Breast epithelium (tissue), 3 donors: Measurements from ENCODE around the gene RNH1.

Source experiments
- POLR2A ChIP-seq: fragments of 450-650 bp; IDR thresholded peaks from one replicate; pipeline ENCODE4 v1.6.1; 2016; ENCODE audit warnings: antibody characterized with exemption, mild to moderate bottlenecking, moderate library complexity
- TF ChIP-seq, protein P1 (sequence below), 3 donors: fragments of 450-650 bp; IDR thresholded peaks; one replicate each; pipeline ENCODE4 v1.5.1; 2016 to 2017; ENCODE audit warnings: antibody characterized with exemption in 3 of 3, mild to moderate bottlenecking in 3 of 3, moderate library complexity in 3 of 3

DNA sequence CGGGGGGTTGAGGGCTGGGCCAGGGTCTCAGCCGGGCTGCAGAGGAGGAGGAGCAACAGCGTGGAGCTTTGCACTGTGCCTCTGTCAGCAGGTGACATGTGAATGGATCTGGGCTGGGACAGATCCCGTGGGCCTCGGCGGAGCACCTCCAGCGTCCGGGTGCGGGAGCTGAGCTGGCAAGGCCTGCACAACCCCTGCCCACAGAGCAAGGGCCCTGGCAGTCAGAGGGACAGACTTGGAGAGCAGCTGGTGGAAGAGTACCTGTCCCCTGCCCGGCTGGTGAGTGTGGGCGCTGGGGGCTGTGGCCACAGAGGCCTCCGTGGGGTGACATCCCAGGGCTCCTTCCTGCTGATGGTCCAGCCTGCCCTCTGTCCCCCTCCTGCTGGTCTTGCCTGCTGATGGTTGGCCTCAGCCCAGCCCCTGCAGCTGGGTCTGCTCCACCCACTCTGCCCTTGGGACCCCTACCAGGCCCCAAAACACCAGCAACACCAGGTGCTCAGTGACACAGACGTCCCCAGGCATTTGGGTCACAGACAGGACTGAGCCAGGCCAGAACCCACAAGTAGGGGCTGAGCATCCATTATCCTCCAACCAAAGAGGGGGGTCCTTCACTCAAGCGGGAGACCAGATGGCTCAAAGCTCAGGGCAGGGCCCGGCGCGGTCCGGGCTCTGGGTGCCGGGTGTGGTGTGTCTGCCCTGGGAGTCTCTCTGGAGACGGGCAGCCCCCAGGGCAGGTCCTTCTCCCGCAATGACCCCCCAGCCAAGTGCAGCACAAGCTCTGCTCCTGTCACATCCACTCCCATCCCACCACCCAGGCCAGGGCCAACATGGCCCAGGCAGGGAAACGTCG lies 33.8 kb upstream of the RNH1 start:
- TF ChIP-seq, protein P1, sequence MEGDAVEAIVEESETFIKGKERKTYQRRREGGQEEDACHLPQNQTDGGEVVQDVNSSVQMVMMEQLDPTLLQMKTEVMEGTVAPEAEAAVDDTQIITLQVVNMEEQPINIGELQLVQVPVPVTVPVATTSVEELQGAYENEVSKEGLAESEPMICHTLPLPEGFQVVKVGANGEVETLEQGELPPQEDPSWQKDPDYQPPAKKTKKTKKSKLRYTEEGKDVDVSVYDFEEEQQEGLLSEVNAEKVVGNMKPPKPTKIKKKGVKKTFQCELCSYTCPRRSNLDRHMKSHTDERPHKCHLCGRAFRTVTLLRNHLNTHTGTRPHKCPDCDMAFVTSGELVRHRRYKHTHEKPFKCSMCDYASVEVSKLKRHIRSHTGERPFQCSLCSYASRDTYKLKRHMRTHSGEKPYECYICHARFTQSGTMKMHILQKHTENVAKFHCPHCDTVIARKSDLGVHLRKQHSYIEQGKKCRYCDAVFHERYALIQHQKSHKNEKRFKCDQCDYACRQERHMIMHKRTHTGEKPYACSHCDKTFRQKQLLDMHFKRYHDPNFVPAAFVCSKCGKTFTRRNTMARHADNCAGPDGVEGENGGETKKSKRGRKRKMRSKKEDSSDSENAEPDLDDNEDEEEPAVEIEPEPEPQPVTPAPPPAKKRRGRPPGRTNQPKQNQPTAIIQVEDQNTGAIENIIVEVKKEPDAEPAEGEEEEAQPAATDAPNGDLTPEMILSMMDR (IDR thresholded peaks at IDR 0.05) = no peak
- no peak for TF ChIP-seq POLR2A
